WI38 (cell line): ENCODE results near the gene LRRC8B.

ENCODE experiments used
- H3K4me3 ChIP-seq: 2 replicates; pipeline ENCODE4 v1.5.1; 2011; ENCODE audit warnings: low read depth, mild to moderate bottlenecking, control low read depth, low read length
- TF ChIP-seq, protein P1 (sequence below): IDR thresholded peaks from 2 replicates; pipeline ENCODE4 v1.5.1; 2012; ENCODE audit warnings: low read depth, mild to moderate bottlenecking, control low read depth, low read length

The LRRC8B gene

DNA sequence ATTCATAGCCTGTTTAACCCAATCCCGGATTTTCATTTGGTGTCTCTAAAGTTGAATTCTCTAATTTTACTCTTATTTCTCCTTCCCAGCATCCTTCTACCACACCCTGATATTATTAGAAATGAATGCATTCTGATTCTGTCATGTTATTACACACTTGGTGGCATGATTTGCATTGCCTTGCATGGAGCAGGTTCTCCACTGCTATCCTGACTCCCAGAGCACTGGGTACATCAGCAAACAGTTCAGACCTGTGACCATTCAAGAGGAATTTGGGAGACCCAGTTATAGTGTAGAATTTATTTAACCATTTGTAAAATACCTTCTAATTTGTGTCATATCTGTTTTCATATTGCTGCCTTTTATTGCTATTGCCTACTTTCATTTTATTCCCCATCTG is 2.6 kb downstream of the LRRC8B start:
- no peak overlapping the region for H3K4me3 ChIP-seq

DNA sequence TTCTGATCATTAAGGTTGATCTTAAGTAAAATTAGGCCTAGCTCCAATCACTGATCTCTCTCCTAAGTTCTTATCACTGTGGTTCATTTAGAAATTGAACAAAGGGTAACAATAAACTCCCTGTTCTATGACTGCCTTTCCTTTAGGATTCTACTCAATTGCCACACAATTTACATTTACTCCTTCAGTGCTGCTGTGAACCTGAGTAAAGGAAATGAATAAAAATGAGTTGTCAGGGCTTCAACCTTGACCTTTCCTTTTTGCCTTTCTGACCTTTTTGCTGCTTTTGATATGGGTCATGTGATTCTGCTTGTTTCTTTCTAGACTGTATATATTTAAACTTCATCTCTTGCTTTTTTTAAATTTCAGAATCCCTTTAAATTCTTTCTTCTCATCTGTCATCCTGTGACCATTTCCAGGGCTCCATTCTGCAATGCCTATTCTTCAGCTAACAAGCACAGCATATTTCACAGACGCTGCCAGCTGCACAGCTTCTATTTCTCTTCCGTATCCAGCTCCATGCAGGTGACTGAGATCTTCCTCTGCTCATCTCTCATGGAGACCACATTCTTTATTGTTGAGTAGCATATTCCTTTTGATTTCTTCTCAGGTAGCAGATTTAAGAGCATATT is 3.2 kb downstream of the LRRC8B start:
- H3K4me3 ChIP-seq, result no peak overlapping the region
- TF ChIP-seq, protein P1, sequence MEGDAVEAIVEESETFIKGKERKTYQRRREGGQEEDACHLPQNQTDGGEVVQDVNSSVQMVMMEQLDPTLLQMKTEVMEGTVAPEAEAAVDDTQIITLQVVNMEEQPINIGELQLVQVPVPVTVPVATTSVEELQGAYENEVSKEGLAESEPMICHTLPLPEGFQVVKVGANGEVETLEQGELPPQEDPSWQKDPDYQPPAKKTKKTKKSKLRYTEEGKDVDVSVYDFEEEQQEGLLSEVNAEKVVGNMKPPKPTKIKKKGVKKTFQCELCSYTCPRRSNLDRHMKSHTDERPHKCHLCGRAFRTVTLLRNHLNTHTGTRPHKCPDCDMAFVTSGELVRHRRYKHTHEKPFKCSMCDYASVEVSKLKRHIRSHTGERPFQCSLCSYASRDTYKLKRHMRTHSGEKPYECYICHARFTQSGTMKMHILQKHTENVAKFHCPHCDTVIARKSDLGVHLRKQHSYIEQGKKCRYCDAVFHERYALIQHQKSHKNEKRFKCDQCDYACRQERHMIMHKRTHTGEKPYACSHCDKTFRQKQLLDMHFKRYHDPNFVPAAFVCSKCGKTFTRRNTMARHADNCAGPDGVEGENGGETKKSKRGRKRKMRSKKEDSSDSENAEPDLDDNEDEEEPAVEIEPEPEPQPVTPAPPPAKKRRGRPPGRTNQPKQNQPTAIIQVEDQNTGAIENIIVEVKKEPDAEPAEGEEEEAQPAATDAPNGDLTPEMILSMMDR, result no peak

More for the DNA sequence above, 2.6 kb downstream of the LRRC8B start:
- TF ChIP-seq, protein P1, result no peak

DNA sequence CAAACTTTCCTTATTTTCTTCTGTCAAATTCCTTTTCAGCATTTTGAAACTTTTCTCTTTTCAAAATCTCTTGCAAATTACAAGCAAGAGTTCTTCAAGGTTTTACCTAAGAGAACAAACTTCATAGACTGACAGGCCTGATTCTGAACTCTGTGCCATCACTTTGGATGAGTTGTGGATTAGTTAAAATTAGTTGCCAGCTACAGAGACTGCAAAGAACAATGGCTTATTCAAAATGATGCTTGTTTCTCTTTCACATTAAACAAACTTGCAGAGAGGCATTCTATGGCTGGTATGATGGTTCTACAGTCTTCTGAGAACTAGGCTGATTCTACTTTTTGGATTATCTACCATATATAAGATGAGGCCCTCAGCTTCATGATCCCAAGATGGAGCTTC is 3.8 kb downstream of the LRRC8B start:
- no peak overlapping the region for H3K4me3 ChIP-seq
- TF ChIP-seq, protein P1, result no peak

DNA sequence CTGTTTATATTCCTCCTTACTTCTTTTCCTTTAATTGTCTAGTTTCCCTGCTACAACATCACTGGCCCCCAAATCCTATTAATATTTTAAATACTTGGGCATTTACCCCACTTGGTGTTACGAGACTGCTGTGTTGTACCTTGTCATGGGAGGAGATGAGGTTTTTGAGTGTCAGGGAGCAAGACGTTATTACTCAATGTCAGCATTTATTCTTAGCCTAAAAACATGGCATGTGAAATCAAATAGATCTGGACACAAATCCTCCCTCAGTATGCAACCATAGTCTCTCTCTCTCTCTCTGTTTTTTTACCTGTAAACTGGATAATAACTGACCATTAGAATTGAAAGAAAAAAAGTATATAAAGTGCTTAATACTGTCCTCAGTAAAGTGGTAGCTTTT is 4.6 kb downstream of the LRRC8B start:
- TF ChIP-seq, protein P1, result no peak
- H3K4me3 ChIP-seq, result no peak overlapping the region

DNA sequence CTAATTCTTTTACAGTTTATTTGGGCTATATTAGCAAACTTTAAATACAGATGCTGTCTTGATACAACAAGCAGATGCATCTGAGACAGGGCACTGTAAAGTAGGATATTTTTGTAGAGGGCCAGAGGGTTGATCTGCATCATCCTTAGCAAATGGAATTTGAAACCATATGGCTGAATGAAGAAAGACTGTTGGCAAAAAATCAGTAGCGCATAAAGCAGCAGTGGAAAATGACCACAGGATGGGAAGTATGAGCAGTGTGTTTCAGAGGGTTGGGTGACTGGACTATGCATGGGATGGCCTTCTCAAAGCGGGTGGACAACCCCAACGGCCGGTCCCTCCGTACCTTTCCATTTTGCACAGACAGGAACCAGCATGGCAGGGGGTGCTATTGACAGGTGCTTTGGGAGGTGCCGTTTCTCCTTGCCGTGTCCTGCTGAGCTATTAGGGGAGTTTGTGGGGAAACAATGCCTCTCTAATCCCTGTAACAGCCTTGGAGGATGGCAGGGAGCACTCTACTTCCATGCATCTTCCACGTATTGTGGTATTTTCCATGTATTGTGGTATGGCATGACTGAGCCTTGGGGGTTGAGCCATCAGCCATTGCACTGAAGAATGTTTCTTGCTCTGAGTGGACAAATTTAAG is 5.9 kb downstream of the LRRC8B start:
- no peak overlapping the region for H3K4me3 ChIP-seq
- TF ChIP-seq, protein P1, result no peak

DNA sequence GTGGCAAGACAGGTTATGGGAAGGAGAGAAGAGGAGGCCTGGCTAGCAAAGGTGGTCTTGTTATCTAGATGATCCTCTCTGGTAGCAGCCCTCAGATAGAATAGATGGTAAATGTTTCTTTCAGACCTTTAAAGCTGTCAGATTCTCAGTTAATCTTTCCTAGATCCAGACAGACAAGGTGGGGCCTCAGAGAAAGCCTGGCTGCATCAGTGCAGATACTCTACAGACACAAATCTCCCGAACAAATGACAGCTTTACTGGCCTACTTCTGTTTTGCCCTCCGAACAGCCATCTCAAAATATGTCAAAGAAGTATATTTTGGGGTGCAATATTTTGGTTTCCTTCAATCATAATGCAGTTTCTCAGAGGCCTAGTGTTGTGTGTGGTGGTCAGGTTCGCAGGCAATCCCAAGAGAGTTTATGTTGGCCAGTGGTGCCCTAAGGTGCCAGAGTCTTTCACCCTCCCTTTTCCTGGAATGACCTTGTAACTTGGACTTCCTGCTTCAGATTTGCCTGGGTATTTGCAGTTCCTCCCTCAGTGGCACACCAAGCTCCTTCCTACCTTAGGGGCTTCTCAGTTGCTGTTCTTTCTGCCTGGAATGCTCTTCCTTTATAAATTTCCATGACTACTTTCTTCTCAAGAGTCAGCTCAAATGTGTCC is 7.0 kb downstream of the LRRC8B start:
- H3K4me3 ChIP-seq, result no peak overlapping the region
- TF ChIP-seq, protein P1, result no peak

DNA sequence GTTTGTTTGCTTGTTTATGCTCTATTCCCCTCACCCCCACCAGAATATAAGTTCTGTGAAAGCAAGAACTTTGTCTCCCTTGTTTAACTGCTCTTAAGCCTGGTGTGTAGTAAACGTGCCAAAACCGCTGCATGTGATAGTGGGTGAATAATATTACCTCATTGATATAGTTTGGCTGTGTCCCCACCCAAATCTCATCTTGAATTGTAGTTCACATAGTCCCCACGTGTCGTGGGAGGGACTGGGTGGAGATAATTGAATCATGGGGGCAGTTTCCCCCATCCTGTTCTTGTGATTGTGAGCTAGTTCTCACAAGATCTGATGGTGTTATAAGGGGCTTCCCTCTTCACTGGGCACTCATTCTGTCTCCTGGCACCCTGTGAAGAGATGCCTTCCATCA is 7.6 kb downstream of the LRRC8B start:
- TF ChIP-seq, protein P1, result no peak
- H3K4me3 ChIP-seq, result no peak overlapping the region
